ENCODE data around the gene FKBP2.

GRCh38 chr11:64268025-64268892 lies 27.4 kb downstream of the FKBP2 start:
- TF ChIP-seq CTCF (conservative IDR thresholded peaks at IDR 0.05; ENCODE audit: low read depth, low read length) (no peak), POLR2A (IDR thresholded peaks at IDR 0.05; ENCODE audit: low read depth, low read length) (no peak), MXI1 (IDR thresholded peaks at IDR 0.05; ENCODE audit: borderline replicate concordance, low read depth, low read length) (no peak), NFE2L2 (IDR thresholded peaks at IDR 0.05; ENCODE audit: low read depth, low read length) (no peak), FOS (IDR thresholded peaks at IDR 0.05; ENCODE audit: low read depth, low read length) (no peak), USF2 (IDR thresholded peaks at IDR 0.05; ENCODE audit: low read depth, low read length) (no peak), RCOR1 (IDR thresholded peaks at IDR 0.05; ENCODE audit: insufficient replicate concordance, low read length) (no peak), MAZ (IDR thresholded peaks at IDR 0.05; ENCODE audit: borderline replicate concordance, low read depth, low read length) (no peak), RFX5 (IDR thresholded peaks at IDR 0.05; ENCODE audit: low read depth, low read length) (no peak), SMC3 (IDR thresholded peaks at IDR 0.05; ENCODE audit: low read depth, low read length) (no peak), RAD21 (IDR thresholded peaks at IDR 0.05; ENCODE audit: low read length) (no peak), CHD1 (IDR thresholded peaks at IDR 0.05; ENCODE audit: low read depth, low read length) (no peak), ELK1 (IDR thresholded peaks at IDR 0.05; ENCODE audit: borderline replicate concordance, low read depth, low read length) (no peak)
